HuH-7 (cell line): ENCODE results near the gene FHL5.
"Not testable (repeated sequence)": the region's sequence is repeated elsewhere in the genome, so short reads cannot be mapped to it uniquely, and the experiment has no call there.

Experiments
- DNase-seq: peaks from one replicate; pipeline ENCODE4 v3.0.0; 2011; ENCODE audit warnings: low spot score

FHL5 gene

GRCh38 chr6:96562886-96563285 lies at the start of gene FHL5:
Gene FHL5 (plus strand): TSS chr6:96563128. CDS start chr6:96603614, 40,486 bp downstream.
- DNase-seq: no peak

GRCh38 chr6:96520171-96521115 lies 42.5 kb upstream of the FHL5 start:
- no peak for DNase-seq

GRCh38 chr6:96521306-96521643 lies 41.7 kb upstream of the FHL5 start:
- DNase-seq: no peak

- DNase-seq: peak; percentile 78
These were observed 41.1 kb upstream of the FHL5 start, which contains the start of gene UFL1 for GRCh38 chr6:96521644-96522464. Gene UFL1 (plus strand): TSS chr6:96521806. CDS start chr6:96521874, 68 bp downstream.

- DNase-seq: peak; percentile 14
These were observed 40.4 kb upstream of the FHL5 start for GRCh38 chr6:96522465-96523009.

GRCh38 chr6:96528193-96528592 lies 34.7 kb upstream of the FHL5 start:
- DNase-seq: no peak

- no peak for DNase-seq
These were observed 30.5 kb upstream of the FHL5 start for GRCh38 chr6:96532399-96532798.

- no peak for DNase-seq
These were observed 25.2 kb upstream of the FHL5 start for GRCh38 chr6:96537726-96538125.

GRCh38 chr6:96542702-96543101 lies 20.2 kb upstream of the FHL5 start:
- DNase-seq: no peak

GRCh38 chr6:96545882-96546281 lies 17.0 kb upstream of the FHL5 start:
- no peak for DNase-seq

- no peak for DNase-seq
These were observed 15.3 kb upstream of the FHL5 start for GRCh38 chr6:96547654-96548053.

- DNase-seq: no peak
These were observed 8.4 kb upstream of the FHL5 start for GRCh38 chr6:96554558-96554957.

GRCh38 chr6:96559740-96560139 lies 3.2 kb upstream of the FHL5 start:
- not testable (repeated sequence) for DNase-seq

- DNase-seq: no peak
These were observed 925 bp downstream of the FHL5 start for GRCh38 chr6:96563853-96564252.

GRCh38 chr6:96570053-96570452 lies 7.1 kb downstream of the FHL5 start:
- DNase-seq: no peak

GRCh38 chr6:96571551-96571950 lies 8.6 kb downstream of the FHL5 start:
- DNase-seq: no peak

GRCh38 chr6:96575359-96575758 lies 12.4 kb downstream of the FHL5 start:
- DNase-seq: no peak

GRCh38 chr6:96576221-96576620 lies 13.3 kb downstream of the FHL5 start:
- no peak for DNase-seq

- no peak for DNase-seq
These were observed 19.1 kb downstream of the FHL5 start for GRCh38 chr6:96582021-96582420.

GRCh38 chr6:96582436-96582835 lies 19.5 kb downstream of the FHL5 start:
- no peak for DNase-seq

GRCh38 chr6:96604420-96604819 lies 41.5 kb downstream of the FHL5 start:
- no peak for DNase-seq

GRCh38 chr6:96608074-96608473 lies 45.1 kb downstream of the FHL5 start:
- no peak for DNase-seq

GRCh38 chr6:96610019-96610418 lies 47.1 kb downstream of the FHL5 start:
- no peak for DNase-seq
